Astrocyte (in vitro differentiated cells and primary cell): ENCODE measurements around the gene ROBO2. TPM values are rescaled to one million over a fixed set of nuclear protein-coding genes. Genes with fewer than 3 reads are reported as not detected.

Source experiments
- DNase-seq: peaks from one replicate; pipeline ENCODE4 v3.0.0-alpha.2; 2010; ENCODE audit warnings: low read depth
- FAIRE-seq: peaks from 2 replicates; lab custom pipeline; 2011; peaks lifted over from hg19 to GRCh38; lab: Jason Lieb, UNC
- H2AFZ ChIP-seq: 2 replicates; pipeline ENCODE4 v1.6.0; 2012; ENCODE audit warnings: low read depth, low read length, inconsistent platforms
- H3K27ac ChIP-seq: 2 replicates; pipeline ENCODE4 v1.5.1; 2011; ENCODE audit warnings: low read depth, low read length, inconsistent platforms
- H3K27me3 ChIP-seq: 2 replicates; pipeline ENCODE4 v1.6.0; 2011; ENCODE audit warnings: low read length, inconsistent platforms; ENCODE audit not compliant: insufficient read depth
- H3K36me3 ChIP-seq: 2 replicates; pipeline ENCODE4 v1.5.1; 2011; ENCODE audit warnings: low read length, inconsistent platforms; ENCODE audit not compliant: insufficient read depth
- H3K4me1 ChIP-seq: 2 replicates; pipeline ENCODE4 v1.5.1; 2011; ENCODE audit warnings: low read length, inconsistent platforms; ENCODE audit not compliant: insufficient read depth
- H3K4me2 ChIP-seq: 2 replicates; pipeline ENCODE4 v1.6.0; 2012; ENCODE audit warnings: low read length, inconsistent platforms
- H3K4me3 ChIP-seq: 2 replicates; pipeline ENCODE4 v1.5.1; 2011; ENCODE audit warnings: low read depth, mild to moderate bottlenecking, low read length, inconsistent platforms; ENCODE audit not compliant: insufficient read depth
- H3K79me2 ChIP-seq: 2 replicates; pipeline ENCODE4 v1.6.0; 2012; ENCODE audit warnings: mild to moderate bottlenecking, low read length, inconsistent platforms; ENCODE audit not compliant: insufficient read depth
- H3K9ac ChIP-seq: 2 replicates; pipeline ENCODE4 v1.6.0; 2012; ENCODE audit warnings: mild to moderate bottlenecking, low read length, inconsistent platforms
- H3K9me3 ChIP-seq: 2 replicates; pipeline ENCODE4 v1.5.1; 2012; ENCODE audit warnings: low read depth, mild to moderate bottlenecking, low read length, inconsistent platforms; ENCODE audit not compliant: insufficient read depth
- H4K20me1 ChIP-seq: 2 replicates; pipeline ENCODE4 v1.6.0; 2012; ENCODE audit warnings: low read length, inconsistent platforms; ENCODE audit not compliant: insufficient read depth
- H3K27ac Mint-ChIP-seq: one replicate; pipeline ENCODE4 v1.8.0; 2021; ENCODE audit warnings: mild to moderate bottlenecking, mixed read lengths; ENCODE audit not compliant: unreplicated experiment
- H3K27me3 Mint-ChIP-seq: one replicate; pipeline ENCODE4 v1.8.0; 2021; ENCODE audit warnings: low read depth, mixed read lengths; ENCODE audit not compliant: unreplicated experiment
- H3K36me3 Mint-ChIP-seq: one replicate; pipeline ENCODE4 v1.8.0; 2021; ENCODE audit warnings: low read depth, mixed read lengths; ENCODE audit not compliant: unreplicated experiment
- H3K4me1 Mint-ChIP-seq: one replicate; pipeline ENCODE4 v1.8.0; 2021; ENCODE audit warnings: low read depth, mixed read lengths; ENCODE audit not compliant: unreplicated experiment
- H3K4me3 Mint-ChIP-seq: one replicate; pipeline ENCODE4 v1.8.0; 2021; ENCODE audit warnings: mild to moderate bottlenecking, moderate library complexity, mixed read lengths; ENCODE audit not compliant: unreplicated experiment
- H3K9me3 Mint-ChIP-seq: one replicate; pipeline ENCODE4 v1.8.0; 2021; ENCODE audit warnings: mild to moderate bottlenecking, mixed read lengths; ENCODE audit not compliant: unreplicated experiment
- CTCF ChIP-seq: IDR thresholded peaks from 2 replicates; pipeline ENCODE4 v1.5.1; 2011; ENCODE audit warnings: low read depth, mild to moderate bottlenecking, inconsistent platforms, low read length, moderate library complexity; ENCODE audit not compliant: insufficient read depth
- EZH2 ChIP-seq: IDR thresholded peaks from 2 replicates; pipeline ENCODE4 v1.6.1; 2012; ENCODE audit warnings: mild to moderate bottlenecking, low read length, inconsistent platforms; ENCODE audit not compliant: insufficient read depth
- total RNA-seq: library from RNA; stranded (reverse); gene quantifications from 2 replicates; pipeline ENCODE4 v1.2.1, GENCODE V29; 2021

The ROBO2 gene
- total RNA-seq, 1 donor from 2014 or later: 1.4 TPM

DNA sequence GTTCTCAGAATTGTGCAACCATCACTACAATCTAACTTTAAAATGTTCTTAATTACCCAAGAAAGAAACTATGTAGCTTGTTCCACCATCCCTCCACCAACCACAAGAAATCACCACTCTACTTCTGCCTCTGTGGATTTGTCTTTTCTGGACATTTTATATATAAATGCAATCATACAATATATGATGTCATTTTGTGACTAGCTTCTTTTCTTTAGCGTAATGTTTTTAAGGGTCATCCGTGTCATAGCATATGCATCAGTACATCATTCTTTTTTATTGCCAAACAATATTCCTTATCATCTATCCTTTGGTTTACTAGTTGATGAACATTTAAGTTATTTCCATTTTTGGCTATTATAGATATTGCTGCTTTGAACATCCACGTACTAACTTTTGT lies 5.8 kb downstream of the ROBO2 start:
- no peaks in the 10 kb centered on the region for H3K79me2 ChIP-seq
- no peaks in the 10 kb centered on the region for H4K20me1 ChIP-seq
- Mint-ChIP-seq H3K27ac (no peak overlapping the region), H3K4me1 (no peaks in the 10 kb centered on the region), H3K36me3 (no peaks in the 10 kb centered on the region), H3K27me3 (peaks cover 9% of the 10 kb centered on the region), H3K4me3 (no peak overlapping the region), H3K9me3 (no peaks in the 10 kb centered on the region)
- no peaks in the 10 kb centered on the region for H3K4me1 ChIP-seq
- H2AFZ ChIP-seq: no peak overlapping the region
- H3K36me3 ChIP-seq: no peaks in the 10 kb centered on the region
- H3K4me3 ChIP-seq: no peak overlapping the region
- no peak overlapping the region for H3K27ac ChIP-seq
- H3K4me2 ChIP-seq: no peak overlapping the region
- FAIRE-seq (no peak), DNase-seq (no peak)
- H3K27me3 ChIP-seq: peaks cover 14% of the 10 kb centered on the region
- H3K9me3 ChIP-seq: no peaks in the 10 kb centered on the region
- TF ChIP-seq EZH2 (no peak), CTCF (no peak)
- no peak overlapping the region for H3K9ac ChIP-seq

DNA sequence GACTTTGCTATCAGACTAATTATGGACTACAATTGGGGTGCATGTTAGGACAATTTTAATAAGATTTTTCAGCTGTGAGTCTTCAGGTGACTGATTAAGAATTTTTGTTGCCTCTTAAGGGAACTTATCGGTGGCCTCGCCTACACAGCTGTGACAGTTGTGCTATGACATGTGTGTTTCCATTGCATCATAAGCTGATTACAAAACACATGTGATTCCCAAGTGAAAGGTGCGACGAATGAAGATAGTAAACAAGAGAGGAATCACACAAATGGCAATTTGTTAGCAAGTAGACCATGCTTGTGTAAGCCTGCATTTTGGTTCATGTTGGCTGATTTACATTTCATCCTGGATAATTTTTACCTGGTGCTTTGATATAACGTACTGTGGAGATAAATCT lies 8.3 kb downstream of the ROBO2 start:
- Histone ChIP-seq H3K79me2 (no peaks in the 10 kb centered on the region), H3K9me3 (no peaks in the 10 kb centered on the region), H3K27me3 (no peaks in the 10 kb centered on the region), H3K4me3 (no peak overlapping the region), H3K4me2 (no peak overlapping the region), H2AFZ (no peak overlapping the region), H3K27ac (no peak overlapping the region), H3K9ac (no peak overlapping the region), H3K36me3 (no peaks in the 10 kb centered on the region), H3K4me1 (no peaks in the 10 kb centered on the region), H4K20me1 (no peaks in the 10 kb centered on the region)
- DNase-seq (no peak), FAIRE-seq (no peak)
- Mint-ChIP-seq H3K4me1 (no peaks in the 10 kb centered on the region), H3K27ac (no peak overlapping the region), H3K27me3 (no peaks in the 10 kb centered on the region), H3K9me3 (no peaks in the 10 kb centered on the region), H3K36me3 (no peaks in the 10 kb centered on the region), H3K4me3 (no peak overlapping the region)
- TF ChIP-seq EZH2 (no peak), CTCF (no peak)

GRCh38 chr3:77051591-77051990 lies 11.7 kb downstream of the ROBO2 start:
- no peaks in the 10 kb centered on the region for H3K36me3 ChIP-seq
- H3K9me3 ChIP-seq: no peaks in the 10 kb centered on the region
- no peaks in the 10 kb centered on the region for H3K4me1 ChIP-seq
- no peaks in the 10 kb centered on the region for H3K27me3 ChIP-seq
- FAIRE-seq: no peak
- Mint-ChIP-seq H3K27me3 (no peaks in the 10 kb centered on the region), H3K4me3 (no peak overlapping the region), H3K4me1 (peaks cover 11% of the 10 kb centered on the region), H3K27ac (no peak overlapping the region), H3K36me3 (no peaks in the 10 kb centered on the region), H3K9me3 (no peaks in the 10 kb centered on the region)
- TF ChIP-seq CTCF (no peak), EZH2 (no peak)
- H3K4me3 ChIP-seq: no peak overlapping the region
- no peaks in the 10 kb centered on the region for H3K79me2 ChIP-seq
- H2AFZ ChIP-seq: no peak overlapping the region
- no peaks in the 10 kb centered on the region for H4K20me1 ChIP-seq
- H3K9ac ChIP-seq: no peak overlapping the region
- H3K27ac ChIP-seq: no peak overlapping the region
- DNase-seq: no peak
- no peak overlapping the region for H3K4me2 ChIP-seq
